Measurements from ENCODE around the gene ZDHHC14. TPM values are rescaled to one million over a fixed set of nuclear protein-coding genes. Genes with fewer than 3 reads are reported as not detected.

Gene ZDHHC14
- total and polyA plus RNA-seq, 2 experiments from 2014 or later = 3.0 to 7.4 TPM

GRCh38 chr6:157484181-157484580 lies 103.2 kb downstream of the ZDHHC14 start:
- H3K36me3 Mint-ChIP-seq (ENCODE audit: low read depth) = no peaks in the 10 kb centered on the region
- no peaks in the 10 kb centered on the region for H3K9me3 Mint-ChIP-seq
- H3F3A ChIP-seq (replicated peaks; ENCODE audit: low read depth) = no peaks in the 10 kb centered on the region

More at GRCh38 chr6:157484181-157484580, 103.2 kb downstream of the ZDHHC14 start:
- no peak overlapping the region for H3K27ac Mint-ChIP-seq
- Histone ChIP-seq H3K79me2 (replicated peaks; ENCODE audit: insufficient read depth) (no peaks in the 10 kb centered on the region), H3K27me3 (ENCODE audit: insufficient read depth) (no peaks in the 10 kb centered on the region), H3K4me2 (no peak overlapping the region), H3K4me3 (no peak overlapping the region), H4K20me1 (replicated peaks; ENCODE audit: insufficient read depth) (no peaks in the 10 kb centered on the region), H3K27ac (ENCODE audit: low read depth) (no peak overlapping the region), H2AFZ (no peak overlapping the region), H3K9me2 (ENCODE audit: insufficient read depth) (no peaks in the 10 kb centered on the region), H3K36me3 (ENCODE audit: insufficient read depth) (no peaks in the 10 kb centered on the region), H3K4me1 (ENCODE audit: insufficient read depth) (no peaks in the 10 kb centered on the region; the same call in 1 of the 2 replicates)
- peaks cover 12% of the 10 kb centered on the region for H3K4me1 Mint-ChIP-seq
- H3K27me3 Mint-ChIP-seq (ENCODE audit: insufficient read depth, low read depth, poor library complexity) = no peaks in the 10 kb centered on the region
- ATAC-seq (no peak), DNase-seq (ENCODE audit: low spot score) (no peak)
- TF ChIP-seq EZH2 (IDR thresholded peaks at IDR 0.05; ENCODE audit: low read depth, unreplicated experiment) (no peak), JUNB (IDR thresholded peaks at IDR 0.05; ENCODE audit: unreplicated experiment) (no peak), ZNF462 (CRISPR knock-in tag; IDR thresholded peaks at IDR 0.05) (no peak), ZNF114 (CRISPR knock-in tag; IDR thresholded peaks at IDR 0.05) (no peak), STAT1 (IDR thresholded peaks at IDR 0.05; ENCODE audit: unreplicated experiment) (no peak), ZNF331 (CRISPR knock-in tag; IDR thresholded peaks at IDR 0.05; ENCODE audit: low read depth) (no peak), CREB1 (CRISPR knock-in tag; IDR thresholded peaks at IDR 0.05; ENCODE audit: low read depth) (no peak), EZH2phosphoT487 (IDR thresholded peaks at IDR 0.05; ENCODE audit: unreplicated experiment) (no peak)
- TF ChIP-seq, protein P1, sequence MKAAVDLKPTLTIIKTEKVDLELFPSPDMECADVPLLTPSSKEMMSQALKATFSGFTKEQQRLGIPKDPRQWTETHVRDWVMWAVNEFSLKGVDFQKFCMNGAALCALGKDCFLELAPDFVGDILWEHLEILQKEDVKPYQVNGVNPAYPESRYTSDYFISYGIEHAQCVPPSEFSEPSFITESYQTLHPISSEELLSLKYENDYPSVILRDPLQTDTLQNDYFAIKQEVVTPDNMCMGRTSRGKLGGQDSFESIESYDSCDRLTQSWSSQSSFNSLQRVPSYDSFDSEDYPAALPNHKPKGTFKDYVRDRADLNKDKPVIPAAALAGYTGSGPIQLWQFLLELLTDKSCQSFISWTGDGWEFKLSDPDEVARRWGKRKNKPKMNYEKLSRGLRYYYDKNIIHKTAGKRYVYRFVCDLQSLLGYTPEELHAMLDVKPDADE (IDR thresholded peaks at IDR 0.05) = no peak
- TF ChIP-seq, protein P2, sequence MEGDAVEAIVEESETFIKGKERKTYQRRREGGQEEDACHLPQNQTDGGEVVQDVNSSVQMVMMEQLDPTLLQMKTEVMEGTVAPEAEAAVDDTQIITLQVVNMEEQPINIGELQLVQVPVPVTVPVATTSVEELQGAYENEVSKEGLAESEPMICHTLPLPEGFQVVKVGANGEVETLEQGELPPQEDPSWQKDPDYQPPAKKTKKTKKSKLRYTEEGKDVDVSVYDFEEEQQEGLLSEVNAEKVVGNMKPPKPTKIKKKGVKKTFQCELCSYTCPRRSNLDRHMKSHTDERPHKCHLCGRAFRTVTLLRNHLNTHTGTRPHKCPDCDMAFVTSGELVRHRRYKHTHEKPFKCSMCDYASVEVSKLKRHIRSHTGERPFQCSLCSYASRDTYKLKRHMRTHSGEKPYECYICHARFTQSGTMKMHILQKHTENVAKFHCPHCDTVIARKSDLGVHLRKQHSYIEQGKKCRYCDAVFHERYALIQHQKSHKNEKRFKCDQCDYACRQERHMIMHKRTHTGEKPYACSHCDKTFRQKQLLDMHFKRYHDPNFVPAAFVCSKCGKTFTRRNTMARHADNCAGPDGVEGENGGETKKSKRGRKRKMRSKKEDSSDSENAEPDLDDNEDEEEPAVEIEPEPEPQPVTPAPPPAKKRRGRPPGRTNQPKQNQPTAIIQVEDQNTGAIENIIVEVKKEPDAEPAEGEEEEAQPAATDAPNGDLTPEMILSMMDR (conservative IDR thresholded peaks at IDR 0.05; ENCODE audit: low read depth in 2 of 2) = no peak
- H3K4me3 Mint-ChIP-seq = no peak overlapping the region
